ENCODE results near the gene ARMC9.

The ARMC9 gene

DNA sequence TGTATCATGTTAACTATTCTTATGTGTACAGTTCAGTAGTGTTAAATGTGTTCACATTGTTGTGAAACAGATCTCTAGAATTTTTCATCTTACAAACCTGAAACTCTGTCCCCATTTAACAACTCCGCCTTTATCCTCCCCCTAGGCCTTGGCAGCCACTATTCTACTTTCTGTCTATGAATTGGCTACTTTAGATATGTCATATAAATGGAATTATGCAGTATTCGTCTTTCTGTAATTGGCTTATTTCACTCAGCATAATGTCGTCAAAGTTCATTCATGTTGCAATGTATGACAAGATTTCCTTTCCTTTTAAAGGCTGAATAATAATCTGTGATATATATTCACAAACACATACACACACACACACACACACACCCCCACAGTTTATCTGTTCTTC is 12.4 kb downstream of the ARMC9 start:
- no peak for DNase-seq

DNA sequence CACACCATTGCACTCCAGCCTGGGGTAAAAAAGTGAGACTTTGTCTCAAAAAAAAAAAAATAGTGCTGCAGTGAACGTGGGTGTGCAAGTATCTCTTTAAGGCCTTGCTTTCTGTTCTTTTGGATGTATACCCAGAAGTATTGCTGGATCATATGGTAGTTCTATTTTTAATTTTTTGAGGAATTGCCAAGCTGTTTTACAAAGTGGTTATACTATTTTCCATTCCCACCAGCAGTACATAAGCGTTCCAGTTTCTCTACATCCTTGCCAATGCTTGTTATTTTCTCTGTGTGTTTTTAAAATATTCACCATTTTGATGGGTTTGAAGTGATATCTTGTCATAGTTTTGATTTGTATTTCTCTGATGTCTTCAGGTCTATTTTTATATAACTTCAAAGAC is 13.1 kb downstream of the ARMC9 start:
- DNase-seq, result no peak

DNA sequence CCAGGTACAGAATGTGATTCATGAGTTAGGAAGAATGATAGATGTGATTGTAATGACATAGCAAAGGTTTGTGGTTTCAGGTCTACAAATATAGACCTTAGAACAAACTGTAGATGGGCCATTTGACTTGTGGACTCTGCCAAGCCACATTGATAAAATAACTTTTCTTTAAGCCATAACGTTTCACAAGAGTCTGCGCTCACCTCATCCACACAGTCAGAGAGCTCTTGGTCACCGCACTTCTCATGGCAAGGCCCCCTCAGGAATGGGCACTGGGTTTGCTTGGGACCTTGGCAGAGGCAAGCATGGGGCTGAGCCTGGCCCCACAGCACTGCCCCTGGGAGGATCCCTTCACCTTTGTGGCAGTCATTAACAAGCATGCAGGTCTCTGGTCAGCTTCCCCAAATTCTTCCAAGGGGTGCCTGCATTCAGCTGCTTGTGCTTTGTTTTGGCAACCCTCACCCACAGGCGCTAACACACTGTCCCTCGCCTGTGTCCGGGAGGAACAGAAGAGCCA is 14.0 kb downstream of the ARMC9 start:
- DNase-seq, result no peak

DNA sequence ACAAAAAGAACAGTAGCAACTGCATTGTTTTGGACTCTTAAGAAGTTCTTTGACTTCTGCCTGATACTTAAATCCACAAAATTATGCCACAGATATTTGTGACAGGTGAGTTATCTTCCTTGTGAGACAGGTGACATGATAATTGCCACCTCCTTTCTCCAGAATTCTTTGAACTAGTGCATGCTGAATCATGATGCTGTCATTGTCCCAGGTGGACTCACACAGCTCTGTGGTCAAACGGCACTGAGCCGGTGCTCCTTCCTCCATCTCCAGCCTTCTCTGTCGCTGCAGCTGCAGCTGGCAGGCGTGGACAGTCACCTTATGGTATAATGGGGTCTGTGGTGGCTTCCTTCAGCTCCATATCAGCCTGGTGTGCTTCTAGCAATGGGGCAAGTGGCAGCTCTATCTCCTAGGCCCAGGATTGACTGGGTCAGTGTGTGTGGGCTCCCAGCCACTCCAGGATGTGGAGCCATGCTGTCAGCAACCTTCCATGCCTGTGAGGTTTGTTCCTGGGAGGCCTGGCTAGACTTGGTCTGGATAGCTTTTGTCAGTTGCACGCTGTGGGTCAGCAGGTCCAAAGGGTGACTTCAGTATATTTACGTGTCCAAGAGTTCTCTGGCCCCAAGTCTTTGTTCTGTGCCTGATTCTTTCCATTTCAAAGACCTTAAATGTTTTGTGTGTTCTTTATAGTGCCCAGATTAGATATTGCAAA is 15.7 kb downstream of the ARMC9 start:
- no peak for DNase-seq

DNA sequence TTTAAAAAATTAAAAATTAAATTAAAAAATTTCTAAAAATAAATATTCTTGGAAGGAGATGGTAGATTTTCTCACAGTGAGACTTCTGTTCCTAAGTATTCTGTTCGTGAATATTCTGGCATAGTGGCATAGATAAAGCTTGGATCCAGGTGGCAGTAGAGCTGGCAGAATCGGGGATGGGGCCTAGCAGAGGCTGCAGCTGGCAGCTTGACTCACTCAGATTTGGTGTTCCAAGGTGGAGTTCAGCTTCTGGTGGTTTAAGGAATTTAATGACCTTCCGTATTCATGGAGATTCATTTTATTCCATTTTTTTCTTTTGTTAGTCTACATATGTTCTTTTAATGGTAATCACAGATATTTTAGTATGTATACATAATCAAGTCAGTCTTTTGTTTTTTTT is 19.9 kb downstream of the ARMC9 start:
- no peak for DNase-seq

DNA sequence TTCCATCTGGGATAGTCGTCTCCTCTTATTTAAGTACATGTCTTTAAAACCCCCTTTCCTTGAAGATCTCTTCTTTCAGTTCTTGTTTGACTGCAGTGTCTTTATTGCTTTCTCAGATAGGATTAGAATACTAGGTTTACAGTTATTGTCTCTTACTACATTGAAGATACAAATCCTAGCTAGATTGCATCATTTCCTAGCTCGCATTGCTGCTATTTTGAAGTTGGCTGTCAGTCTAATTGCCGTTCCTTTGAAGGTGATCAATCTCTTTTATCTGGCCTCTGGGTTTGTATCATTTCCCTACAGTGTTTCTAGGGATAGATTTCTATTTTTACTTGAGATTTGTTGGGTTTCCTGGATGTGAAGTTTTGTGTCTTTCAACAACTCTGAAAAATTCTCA is 20.9 kb downstream of the ARMC9 start:
- DNase-seq, result no peak

DNA sequence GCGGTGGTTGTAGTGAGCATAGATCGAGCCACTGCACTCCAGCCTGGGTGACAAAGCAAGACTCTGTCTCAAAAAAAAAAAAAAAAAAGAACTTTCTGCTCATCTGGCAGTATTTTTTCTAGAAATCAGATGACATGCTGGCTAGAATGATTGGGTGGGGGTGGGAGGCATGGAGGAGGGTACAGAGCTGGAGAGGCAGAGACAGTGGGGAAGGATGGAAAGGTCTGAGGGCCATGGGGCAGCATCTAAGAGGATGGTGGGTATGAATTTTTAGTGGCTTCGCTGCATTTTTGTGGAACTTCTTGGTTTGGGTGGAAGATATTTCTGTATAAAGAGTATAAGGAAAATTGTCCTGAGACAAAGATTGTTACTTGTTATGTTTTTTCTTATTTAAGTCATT is 23.3 kb downstream of the ARMC9 start:
- DNase-seq, result no peak

DNA sequence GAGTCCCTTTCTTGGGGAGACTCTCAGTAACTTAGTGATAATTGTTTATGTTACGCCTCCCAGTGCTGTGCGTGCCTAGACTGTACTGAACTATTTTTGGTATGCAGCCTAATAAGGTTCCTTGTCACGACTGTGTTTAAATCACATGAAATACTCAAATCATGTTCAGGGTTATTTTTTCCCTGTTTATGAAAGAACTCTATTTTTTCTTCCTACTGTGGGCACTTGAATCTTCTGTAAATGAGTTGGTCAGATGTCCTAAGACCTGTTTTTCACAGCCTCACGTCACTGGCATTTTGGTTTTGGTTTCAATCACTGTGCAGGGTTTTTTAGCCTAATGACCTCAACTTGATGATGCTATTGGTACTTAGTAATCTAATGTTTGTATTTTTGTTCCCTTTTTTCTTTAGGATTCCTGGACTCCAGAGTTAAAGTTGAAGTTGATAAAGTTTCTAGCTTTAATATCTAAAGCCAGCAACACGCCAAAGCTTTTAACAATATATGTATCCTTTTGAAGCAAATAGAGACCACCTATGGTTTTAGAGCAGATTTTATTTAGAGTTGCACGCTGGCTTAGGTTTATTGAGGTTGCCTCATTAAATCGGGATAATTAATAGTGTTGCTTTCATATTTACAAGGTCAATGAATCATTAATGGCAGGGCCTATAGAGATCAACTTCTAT is 24.0 kb downstream of the ARMC9 start:
- DNase-seq, result no peak

DNA sequence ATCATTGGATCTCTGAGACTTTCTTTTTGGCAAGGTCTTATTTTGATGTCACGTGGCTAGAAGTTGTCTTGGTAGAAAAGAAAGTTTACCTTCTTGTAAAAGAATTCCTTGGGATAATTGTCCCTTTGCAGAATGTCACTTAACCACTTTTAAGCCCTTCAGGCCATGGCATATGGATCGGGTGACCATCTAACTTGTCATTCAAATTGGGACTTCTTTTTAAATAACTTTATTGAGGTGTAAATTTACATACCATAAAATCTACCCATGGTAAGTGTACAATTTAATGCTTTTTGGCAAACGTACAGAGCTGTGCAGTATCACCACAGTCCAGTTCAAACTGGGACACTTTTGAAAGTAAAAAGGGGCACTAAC is 24.6 kb downstream of the ARMC9 start:
- DNase-seq, result no peak

DNA sequence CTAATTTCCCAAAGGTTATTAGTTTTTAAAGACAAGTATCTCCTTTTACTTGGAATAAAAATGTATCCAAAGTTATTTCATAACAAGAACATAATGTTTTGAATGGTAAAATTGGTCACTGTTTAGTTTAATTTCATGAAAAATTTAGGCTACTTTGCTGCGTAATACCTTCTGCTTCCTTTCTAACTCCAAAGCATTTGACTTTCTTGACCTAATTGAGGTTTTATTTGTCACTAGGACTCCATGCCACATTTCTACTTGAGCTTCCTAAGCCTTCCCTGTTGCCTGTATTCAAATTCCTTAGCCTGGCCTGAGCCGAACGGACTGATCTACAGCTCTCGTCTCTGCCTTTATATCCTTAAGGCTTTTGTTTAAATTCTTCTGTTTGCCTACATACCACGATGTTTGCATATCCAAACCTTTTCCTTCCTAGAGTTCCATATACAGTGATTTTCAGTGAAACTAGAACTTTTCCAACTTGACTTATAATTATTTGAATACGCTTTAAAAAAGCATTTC is 25.1 kb downstream of the ARMC9 start:
- DNase-seq, result no peak

DNA sequence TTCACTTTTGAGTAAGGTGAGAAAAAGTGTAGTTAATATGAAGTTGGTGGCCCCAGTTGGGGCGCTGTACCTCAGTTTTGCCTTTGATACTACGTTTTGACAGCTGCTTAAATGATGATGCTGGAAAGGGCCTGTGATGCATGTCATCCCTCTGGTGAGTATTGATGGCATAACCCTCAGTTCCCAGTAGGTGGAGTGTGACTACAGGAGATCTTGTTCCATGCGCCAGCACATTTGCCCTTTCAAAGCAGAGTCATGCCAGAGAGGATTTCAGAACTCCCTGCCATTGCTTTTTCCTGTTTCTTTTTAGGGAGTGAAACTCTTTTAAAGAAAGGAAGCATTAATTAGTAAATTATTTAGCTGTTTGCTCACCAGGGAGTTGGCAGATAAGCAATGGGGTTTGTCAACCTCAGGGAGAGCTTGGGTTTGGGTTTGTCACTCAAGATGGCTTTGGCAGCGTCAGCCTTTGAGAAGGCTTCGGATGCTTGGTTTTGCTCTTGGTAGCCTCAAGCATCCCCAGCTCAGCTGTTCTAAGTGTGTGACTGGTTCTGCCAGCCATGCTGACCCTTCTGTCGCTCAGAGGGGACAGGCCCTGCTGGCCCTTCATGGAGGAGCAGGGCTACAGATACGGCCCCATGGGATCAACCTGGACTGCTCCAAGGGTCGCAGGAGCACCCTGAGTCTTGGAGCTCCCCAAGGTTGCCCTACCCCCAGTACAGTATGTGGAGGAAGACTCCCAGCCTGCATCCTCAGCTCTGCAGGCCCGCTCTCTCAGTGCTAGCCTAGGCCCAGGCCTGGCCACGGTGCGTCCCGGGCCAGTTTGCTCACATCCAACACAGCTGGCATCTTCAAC is 29.1 kb downstream of the ARMC9 start:
- peak; percentile 79 for DNase-seq

DNA sequence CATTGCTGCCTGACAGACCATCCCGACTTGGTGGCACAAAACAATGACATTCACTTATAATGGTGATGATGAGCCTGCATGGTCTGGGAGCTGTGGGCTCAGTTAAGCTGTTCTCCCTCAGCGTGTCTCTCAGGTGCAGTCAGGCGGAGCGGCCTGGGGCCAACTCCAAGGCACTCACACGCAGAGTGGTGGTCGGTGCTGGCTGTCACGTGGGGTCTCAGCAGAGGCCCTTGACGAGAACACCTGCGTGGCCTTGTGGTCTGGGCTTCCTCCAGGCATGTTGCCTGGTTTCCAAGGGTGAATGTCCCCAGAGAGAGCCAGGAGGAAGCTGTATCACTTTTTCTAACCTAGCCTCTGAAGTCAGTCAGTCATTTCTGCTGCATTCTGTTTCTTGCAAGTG is 29.8 kb downstream of the ARMC9 start:
- DNase-seq, result peak; percentile 64

DNA sequence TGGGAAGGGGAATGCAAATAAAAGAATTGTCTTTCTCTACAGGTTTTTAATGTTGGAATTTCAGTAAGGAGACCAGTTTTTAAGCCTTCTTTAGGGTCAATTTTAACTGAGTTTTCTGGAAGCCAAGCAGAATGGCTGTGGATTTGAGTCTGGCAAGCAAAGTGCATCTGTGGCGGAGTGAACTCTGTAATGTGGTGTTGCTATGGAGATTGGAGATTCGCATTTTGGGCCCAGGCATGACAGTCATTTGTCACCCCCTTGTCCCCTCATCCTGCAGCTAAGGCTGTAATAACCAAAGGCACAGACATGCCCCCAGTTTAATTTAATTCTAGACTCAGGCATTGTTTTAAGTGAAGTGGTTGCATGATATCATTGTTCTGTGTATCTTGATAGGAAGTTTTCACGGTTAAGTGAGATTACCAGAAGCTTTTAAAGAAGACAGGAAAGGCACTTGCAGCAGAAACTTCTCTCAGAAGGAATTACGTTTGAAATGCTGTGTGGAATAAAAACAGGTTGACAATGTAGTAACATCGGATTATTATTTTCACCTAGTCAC is 30.6 kb downstream of the ARMC9 start:
- no peak for DNase-seq

DNA sequence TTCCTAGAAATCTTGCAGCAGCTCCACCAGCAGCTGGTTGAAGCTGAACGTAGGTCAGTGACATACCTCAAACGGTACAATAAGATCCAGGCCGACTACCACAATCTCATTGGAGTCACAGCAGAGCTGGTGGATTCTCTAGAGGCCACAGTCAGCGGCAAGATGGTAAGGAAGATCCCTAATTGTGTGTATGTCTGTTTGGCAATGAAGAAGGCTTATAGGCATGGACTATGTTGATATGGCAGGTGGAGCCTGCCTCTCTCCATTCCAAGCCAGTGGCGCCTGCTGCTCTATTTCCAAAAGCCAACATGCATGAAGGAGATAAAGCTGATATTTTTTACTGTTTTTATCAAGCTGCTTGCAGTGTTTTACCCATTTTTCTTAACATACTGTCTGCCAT is 36.8 kb downstream of the ARMC9 start:
- no peak for DNase-seq

DNA sequence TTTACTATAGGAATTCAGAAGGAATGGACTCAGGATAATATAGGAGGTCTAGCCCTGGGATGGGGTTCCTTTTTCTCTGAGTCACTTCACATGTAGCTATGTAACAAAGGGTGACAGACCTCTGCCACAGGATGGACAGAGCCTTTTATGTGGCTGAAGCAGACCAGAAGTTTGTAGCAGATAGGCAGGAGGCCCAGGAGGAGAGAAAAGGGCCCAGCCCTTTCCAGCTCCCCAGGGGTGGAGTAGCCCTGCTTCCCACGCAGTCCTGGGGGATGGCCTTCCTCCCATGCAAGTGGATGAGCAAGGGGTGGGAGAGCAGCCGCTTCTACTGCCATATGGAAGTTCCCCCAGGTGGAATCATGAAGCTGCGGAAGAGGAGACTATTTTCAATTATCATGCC is 40.3 kb downstream of the ARMC9 start:
- DNase-seq, result no peak

DNA sequence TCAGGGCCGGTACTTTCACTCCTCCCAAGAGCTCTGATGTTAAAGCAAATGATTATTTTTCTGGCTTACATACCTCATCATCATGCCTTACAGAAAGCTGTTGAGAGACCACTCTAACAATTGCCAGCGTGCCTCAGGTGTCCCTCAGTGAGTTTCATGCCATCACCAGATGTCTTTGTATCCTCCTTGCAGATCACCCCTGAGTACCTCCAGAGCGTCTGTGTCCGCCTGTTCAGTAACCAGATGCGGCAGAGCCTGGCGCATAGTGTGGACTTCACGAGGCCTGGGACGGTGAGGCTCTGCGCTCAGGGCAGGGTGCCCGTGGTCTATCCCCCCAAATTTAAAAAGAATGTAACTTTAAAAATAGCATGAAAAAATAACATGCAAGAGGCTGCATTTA is 41.3 kb downstream of the ARMC9 start:
- no peak for DNase-seq

DNA sequence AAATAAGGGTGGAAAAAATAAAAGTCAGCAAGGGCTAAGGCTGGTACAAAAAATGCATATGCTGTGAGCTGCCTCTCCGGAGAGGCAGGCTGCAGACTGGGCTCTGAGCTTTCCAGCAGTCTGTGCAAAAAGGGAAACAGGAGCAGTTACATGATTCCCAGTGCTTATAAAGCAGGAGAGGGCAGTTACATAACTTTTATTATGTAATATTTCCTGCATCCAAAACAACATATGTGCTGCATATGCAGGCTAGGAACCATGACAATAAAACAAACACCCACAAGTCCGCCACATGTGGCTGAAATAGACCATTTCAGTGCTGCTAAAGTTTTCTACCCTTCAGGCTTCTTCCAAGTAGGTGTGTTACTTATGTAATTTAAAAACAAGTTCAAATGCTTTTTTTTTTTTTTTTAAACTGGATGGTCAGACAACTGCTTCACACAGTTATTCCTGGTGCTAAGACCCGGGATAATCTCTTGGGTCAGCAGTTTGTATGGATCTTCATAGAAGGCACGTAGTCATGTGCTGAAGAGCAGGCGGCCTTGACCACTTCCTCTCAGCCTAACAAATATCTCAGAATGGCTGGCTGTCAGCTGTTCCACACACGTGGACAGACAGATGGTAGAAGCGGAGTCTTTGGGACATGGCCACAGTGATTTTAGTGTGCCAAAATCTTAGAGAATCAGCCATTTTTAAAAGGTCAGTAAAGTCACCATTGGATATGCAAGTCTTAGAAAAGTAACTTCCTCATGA is 43.5 kb downstream of the ARMC9 start:
- no peak for DNase-seq

DNA sequence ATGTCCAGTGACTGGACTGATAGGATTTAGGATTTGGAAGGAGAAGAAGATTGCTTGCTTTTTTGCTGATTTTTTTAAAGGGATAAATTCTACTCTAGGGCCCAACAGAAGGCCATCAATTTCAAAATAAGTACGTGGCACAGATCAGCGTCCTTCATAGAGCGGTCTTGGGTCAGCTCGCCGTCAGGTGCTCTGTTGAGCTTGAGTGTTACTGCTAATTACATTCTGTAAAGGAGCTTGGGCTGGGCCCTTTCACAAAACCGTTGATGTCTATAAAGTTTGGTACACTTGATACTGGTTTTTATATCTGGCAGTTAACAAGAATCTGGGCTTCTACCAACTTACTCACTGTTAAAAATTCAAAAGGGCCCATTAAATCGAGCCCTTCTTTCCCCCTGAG is 45.4 kb downstream of the ARMC9 start:
- DNase-seq, result no peak

DNA sequence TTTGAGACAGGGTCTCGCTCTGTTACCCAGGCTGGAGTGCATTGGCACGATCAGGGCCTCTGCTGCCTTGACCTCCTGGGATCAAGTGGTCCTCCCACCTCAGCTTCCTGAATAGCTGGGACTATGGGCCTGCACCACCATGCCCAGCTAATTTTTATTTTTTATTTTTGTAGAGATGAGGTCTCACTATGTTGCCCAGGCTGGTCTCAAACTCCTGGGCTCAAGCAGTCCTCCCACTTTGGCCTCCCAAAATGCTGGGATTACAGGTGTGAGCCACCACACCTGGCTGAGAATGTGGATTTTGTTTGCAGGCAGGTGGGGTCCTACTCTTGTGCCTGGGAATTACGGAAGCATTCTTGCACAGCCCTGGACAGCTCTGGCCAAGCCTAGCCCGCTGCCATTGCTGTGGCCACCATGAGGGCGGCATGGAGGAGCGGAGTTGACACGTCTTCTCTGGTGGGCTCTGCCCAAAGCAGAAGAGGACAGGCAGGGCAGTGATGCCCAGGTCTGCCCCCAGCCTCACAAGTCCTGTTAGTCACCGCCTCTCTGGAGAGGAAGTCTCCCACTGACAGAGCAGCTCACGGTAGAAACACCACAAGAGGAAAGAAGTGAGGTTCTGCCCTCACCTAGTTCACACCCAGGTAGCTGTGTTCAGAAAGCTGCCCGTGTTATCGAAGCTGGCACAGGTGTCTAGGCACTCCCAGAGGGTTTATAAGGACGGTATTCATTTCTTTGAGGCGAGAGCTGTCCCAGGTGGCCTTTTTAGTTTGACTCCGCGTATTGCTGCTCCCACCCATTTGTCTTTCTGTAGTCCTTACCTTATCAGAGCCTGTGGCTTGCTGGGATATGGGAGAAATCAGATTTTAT is 46.2 kb downstream of the ARMC9 start:
- DNase-seq, result no peak

DNA sequence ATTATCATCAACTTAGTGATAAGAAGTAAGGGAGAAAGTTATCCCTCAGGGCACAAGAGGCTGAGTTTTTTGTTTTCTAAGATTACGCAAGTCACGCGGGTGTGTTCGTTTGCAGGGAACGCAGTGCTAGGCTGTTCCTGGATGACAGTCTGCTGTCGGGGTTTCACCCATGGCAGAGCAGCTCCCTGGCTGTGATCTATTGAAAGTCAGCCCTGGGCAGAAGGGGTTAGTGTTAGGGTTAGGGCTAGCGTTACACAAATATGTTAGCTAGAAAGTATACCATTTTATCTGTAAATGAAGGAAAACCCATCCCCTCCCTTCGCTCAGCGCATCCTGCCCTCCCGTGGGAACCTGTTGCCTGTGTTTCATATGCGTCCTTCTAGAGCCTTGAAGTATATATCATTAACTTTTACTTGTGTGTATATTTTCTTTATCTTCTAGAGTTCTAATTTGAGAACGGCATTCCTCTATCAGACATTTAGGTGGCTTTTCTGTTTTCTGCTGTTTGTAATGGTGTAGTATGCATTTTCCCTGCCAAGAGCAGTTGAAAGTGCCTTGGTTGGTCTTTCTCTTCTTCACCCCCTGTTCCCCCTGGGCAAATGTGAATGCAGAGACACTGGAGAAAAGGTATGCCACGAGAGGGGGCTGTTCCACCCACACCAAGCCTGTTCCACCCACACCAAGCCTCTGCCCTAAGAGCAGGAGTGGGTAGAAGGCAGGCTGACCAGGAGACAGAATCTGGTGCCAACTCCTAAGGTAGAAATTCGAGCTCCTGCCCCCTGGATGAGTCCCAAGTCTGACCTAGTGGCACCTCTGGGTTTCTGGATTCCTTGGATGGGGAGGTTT is 47.0 kb downstream of the ARMC9 start:
- DNase-seq, result peak; percentile 21

Measured in NCI-H510A (cell line).